Germinal center (tissue), 1 donor: ENCODE results near the gene PARM1.

Experiments
- DNase-seq: peaks from one replicate; pipeline ENCODE4 v3.0.0; 2012; ENCODE audit warnings: mixed read lengths, low spot score

Gene PARM1, protein sequence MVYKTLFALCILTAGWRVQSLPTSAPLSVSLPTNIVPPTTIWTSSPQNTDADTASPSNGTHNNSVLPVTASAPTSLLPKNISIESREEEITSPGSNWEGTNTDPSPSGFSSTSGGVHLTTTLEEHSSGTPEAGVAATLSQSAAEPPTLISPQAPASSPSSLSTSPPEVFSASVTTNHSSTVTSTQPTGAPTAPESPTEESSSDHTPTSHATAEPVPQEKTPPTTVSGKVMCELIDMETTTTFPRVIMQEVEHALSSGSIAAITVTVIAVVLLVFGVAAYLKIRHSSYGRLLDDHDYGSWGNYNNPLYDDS

DNA sequence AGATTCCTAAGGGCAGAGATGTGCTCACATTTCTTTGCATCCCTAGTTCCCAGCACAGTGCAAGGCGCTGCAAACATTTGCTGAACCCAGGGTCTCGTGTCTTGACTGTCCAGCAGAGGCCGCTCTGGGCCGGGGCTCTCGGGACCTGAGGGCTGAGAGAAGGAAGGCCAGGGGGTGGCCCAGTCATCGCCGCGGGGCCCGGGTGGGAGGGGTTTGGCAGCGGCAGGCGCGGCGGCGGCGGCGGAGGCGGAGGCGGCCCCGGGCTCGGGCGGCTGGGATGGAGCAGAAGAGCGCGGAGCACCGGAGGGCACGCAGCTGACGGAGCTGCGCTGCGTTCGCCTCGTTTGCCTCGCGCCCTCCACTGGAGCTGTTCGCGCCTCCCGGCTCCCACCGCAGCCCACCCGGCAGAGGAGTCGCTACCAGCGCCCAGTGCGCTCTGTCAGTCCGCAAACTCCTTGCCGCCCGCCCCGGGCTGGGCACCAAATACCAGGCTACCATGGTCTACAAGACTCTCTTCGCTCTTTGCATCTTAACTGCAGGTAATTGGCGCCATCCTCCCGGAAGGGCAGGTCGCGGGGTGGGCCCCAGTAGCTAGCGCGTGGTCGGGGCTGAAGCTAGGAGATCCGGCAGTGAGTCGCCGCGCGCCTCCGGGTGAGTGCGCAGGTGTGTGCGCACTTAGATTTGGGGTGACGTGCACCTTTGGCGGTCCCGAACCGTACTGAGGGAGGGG, at the start of gene PARM1:
PARM1 (plus strand) TSS at position 285 of the 730 bp plus-strand sequence; CDS start at position 497, 212 bp downstream.
- peak; percentile 88 for DNase-seq

DNA sequence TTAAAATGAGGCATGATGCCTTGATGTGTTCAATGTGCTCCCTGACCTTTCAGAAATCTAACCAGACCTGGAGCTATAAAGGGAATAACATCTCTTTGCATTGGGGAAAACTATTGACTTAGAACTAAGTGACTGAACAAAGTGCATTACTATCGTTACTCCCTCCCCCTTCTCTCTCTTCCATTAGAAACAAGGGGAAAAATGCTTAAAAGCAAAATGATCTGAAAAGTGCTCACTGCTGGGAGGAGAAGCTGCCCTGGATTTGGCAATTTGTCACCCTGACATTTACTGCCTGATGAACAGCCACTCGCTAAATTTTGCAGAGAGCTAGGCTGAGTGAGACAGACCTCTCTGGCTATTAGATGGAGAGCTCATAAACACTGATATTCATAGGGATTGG, 48.6 kb upstream of the PARM1 start:
- no peak for DNase-seq

DNA sequence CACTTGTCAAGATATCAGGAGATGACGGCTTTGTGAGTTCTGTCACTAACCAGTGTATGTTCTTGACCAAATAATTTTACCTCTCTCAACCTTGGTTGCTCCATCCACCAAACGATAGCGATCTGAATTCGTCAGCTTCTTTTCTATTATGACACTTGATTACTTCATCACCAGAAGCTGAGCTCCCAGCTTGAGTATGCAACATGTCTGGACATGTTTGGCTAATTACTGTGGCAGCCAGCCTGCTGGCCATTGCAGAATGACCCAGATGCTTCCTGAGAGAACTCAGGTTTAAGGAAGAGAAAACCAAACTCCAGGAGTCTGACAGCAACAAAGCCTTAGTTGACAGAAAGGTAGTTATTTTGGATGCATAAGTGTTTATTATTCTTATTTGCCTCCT, 46.4 kb upstream of the PARM1 start:
- DNase-seq: no peak

DNA sequence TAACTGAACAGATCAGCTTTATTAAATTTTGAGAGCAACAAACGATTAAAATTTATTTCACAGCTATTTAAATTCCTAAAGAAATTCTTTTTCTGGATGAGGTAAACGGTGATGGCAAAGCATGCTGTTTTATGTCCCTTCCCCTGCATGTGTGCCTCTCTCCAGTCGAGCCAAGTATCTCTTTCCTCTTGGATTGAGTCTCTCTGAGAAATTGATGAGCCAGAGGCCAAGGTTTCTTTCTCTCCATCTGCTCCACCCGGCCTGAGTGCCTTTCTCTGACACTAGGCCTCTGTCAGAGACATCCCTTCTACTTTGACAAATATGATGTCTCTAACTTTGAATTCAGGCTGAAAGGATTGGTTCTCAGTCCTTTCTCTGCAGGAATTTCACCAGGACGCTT, 42.6 kb upstream of the PARM1 start:
- DNase-seq: no peak

DNA sequence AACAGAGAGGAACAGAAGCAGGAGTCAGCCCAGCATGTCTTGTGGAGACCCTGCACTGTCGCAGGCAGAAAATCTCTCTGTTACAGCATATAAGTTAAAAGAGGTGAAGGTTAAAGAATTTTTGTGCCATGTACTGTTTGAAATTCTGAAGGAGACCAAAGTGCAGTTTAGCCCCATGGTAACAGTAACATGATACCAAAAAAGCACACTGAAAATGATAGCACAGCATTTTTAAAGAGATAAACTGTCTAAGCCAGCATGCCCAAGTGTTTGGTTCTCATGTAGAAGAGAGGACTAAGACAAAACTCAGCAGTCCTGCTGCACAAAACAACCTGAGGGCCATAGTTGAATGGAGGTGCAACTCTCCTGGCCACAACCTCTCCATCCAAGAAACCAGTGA, 41.9 kb upstream of the PARM1 start:
- DNase-seq: no peak

DNA sequence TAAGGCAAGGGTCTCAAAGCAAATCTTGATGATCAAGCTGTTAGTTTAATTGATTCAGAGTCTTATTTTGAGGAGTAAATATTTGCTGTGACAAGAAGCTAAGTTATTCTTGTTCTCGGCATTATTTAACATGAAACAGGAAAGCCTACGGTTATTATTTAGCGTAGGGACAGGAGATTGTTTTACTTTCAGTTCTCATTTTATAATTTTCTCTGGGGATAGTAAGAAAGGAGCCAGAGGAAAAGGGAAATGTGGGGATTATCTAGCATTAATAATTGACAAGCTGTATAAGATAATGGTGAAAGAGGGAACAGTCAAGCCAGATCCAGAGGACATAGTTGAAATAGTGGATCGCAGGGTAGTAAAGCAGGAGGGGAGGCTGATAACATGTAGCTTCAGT, 39.7 kb upstream of the PARM1 start:
- DNase-seq: no peak

DNA sequence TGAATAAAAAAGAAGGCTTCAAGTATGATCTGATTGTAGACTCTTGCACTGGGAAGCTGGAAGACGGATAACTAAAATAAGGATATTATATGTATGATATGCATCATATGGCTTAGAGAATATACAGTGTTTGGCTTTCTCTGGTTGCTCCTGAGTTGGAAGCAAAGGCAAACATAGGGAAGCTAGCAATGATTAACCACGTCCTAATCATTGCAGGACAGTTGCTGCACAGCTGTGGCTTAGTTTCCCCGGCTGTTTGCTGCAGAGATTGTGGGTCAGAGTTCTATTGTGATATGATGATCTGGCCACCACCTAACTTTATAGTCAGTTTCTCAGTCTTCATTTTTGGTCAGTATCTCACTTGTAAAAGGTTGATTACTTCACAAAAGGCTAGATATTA, 36.3 kb upstream of the PARM1 start:
- no peak for DNase-seq

DNA sequence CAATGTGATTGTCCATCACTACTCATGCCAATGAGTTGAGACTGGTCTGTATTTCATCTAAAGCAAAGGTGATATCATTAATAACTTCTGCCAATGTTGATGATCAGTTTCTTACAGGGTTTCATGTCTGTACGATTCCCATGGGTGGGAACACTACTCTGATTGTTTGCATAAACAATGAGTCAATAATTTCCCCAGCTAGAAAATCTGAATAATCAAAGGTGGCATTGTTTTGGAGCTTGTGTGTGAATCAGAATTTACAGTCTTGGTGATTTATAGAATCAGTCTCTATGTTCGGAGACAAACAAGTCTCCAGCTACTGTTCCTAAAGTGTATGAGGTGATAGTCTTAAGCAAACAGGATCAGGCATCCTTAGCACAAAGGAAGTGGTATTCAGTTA, 35.5 kb upstream of the PARM1 start:
- DNase-seq: no peak

DNA sequence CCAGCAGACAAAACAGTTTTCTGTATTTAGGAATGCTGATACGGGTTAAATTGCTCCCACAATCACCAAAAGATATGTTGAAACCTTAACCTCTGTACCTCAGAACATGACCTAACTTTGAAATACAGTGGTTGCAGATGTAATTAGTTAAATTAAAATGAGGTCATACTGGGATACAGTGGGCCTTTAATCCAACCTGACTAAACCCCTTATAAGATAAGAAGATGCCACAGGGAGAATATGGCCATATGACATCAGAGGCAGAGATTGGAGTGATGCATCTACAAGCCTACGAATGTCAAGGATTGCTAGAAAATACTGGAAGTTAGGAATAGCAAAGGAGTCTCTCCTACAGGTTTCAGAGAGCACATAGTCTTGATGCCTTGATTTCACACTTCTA, 32.1 kb upstream of the PARM1 start:
- no peak for DNase-seq

DNA sequence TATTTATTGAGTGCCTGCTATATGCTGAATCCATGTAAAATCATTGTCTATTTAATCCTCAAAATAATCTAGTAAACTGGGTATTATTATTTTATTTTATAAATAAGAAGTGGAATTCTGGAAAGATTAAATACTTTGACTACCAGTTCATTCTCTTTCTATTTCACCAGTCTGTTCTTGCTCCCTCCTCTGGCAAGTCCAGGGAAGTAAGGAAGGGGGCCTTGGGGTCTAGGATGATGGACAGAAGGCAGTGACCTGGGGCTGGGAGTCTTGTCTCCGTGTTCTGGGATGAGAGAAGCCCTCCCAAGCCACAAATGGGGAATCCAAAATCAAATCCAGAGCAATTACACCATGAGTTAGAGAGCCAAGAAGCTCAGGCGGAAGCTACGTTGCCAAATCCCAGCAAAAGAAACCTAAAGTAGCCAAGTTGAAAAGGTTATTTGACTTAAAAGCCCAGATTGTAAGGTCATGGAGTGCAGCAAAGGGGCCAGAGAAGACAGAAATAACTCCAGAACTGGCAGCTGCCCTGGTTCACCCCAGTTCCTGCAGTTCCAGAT, 28.3 kb upstream of the PARM1 start:
- DNase-seq: no peak

DNA sequence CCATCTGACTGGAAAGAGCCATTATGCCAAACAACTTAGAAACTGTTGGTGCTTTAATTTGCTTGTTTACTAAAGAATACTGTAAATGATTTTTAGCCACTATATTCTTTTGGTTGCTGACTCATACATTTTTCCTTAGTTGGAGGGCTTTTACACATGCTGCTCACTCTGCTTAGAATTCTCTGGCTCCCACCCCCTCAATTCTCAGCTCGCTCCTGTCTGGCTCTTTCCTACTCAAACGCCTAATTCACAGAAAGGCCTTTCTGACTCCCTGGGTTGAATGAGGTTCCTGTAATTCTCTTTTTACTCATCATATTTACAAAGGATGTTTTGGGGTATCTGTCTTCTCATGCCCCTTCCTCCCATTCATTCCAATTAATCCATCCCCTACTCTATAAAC, 26.1 kb upstream of the PARM1 start:
- DNase-seq: no peak

DNA sequence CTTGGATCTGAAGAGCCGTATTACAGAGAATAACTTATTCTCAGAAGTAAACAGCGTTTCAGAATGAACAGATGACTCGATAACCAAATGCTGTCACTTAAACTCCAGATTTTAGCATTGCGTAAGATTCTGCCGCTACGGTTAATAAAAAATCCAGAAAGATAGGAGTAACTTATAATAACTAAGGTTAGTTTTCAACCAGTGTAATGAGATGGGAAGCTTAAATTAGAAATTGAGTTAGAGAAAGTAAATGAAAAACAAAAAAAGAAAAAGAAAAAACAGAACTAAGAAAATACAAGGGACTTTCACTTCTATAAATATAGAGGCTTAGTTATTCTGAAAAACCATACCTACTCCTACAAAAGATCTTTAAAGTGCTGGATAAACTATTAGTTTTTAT, 13.1 kb upstream of the PARM1 start:
- no peak for DNase-seq

DNA sequence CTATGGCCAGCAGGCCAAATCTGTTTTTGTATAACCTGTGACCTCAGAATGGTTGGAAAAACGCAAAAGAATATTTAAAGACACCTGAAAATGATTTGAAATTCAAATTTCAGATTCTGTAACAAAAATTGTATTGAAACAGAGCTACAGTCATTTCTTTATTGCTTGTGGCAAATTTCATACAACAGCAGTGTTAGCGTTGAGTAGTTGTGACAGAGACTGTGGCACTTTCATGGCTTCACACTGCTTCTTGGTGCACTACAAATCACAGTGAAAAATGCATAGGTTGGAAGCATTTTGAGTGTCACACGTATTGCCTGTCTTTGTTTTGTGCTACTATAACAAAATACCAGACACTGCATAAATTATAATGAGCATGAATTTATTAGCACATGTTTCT, 12.2 kb upstream of the PARM1 start:
- DNase-seq: no peak

DNA sequence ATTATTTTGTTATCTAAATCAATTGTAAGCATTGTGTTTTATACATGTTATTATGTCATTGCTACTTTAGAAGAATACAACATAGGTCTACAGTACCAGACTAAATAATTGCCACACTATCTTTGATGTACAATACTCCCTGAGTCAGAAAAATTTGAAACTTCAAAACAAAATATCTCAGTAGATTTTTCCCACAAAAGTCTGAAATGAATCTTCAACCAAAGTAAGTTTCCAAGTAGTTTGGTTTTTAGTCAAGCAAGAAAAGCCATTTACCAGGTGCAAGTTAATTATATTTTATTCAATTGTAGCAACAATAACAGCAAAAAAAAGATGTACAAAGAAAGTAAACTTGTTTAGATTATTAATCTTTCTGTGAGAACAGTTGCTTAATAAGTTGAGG, 11.4 kb upstream of the PARM1 start:
- DNase-seq: no peak

DNA sequence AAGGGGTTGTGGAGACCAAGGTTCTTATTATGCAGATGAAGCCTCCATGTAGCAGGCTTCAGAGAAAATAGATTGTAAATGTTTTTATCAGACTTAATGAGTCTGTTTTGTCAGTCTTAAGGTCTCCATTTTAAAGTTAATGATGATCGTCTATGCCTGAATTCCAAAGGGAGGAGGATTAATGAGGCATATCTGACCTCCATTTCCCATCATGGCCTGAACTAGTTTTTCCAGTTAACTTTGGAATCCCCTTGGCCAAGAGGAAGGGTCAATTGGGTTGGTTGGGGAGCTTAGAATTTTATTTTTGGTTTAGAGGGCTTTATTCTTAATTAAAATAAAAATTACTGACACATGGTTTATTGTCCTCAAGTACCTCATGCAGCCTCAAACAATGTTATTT, 6.9 kb upstream of the PARM1 start:
- no peak for DNase-seq

DNA sequence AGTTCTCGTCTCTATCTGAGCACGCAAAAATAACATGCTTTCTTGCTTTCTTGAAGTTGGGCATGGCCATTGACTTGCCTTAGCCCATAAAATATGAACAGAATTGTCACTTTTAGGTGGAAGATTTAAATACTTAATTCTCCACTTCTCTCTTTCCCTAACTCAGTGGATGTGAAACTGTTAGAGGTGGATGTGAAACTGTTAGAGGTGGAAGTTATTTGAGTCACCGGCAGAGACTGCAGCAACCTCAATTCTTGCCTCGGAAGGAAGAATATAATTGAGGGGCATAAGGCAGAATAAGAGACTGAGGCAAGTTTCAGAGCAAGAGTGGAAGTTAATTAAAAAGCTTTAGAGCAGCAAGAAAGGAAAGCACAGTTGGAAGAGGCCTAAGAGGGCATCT, 2.8 kb upstream of the PARM1 start:
- peak; percentile 40 for DNase-seq

DNA sequence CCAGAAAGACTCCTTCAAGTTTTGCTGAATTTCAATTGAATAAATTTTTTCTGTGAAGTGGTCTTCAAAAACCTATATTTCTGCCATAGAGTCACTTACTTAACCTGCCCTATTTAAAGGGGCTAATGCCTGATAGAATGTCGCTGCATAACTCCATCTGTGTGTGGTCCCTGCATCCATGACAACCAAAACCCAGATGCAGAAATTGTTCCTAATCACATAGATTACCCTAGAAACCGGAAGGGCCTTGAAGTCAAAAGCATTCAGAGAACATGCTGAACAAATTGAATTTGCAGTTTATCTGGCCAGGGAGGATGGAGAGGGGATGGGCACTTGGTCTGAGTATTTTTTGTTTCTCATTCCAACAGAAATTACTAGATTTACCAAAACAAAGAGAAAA, 1.5 kb upstream of the PARM1 start:
- no peak for DNase-seq

DNA sequence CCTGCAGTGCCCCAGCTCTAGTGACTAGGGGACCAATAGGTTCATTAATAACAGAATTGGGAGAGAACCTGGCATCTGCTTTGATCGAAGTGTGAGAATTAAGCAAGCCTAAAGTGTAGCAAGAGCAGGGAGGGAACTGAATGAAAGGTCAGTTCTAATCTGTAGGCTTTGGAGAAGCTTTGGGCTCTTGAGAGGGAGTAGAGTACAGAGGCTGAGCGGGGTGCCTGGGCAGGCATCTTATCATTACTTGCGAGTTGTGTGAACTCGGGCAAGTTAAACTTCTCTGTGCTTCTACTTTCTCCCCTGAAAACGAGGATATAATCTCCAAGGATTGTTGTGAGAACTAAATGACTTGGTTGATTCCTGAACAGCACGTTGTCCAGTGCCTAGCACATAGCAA, 906 bp upstream of the PARM1 start:
- no peak for DNase-seq

DNA sequence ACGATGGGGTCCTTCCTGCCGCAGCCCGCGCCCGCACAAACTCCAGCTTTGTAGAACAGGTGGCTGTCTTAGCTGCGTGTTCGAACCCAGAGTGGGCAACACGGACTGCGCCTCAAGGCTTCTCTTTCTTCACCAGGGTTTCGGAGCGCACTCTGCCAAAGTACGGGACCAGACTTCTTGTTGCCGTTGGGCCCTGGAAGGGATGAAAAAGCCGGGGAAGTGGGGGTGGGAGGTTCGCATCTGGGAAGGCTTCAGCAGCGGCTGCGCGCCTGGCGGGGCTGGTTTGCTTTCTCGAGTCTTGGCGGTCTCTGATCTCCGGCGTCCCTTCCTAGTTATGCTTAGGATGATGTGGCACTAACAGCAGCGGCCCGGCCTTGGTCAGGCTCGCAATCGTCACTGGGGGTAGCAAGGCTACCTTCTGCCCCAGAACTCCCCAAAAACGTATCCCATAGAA, 673 bp downstream of the PARM1 start:
- DNase-seq: peak; percentile 21

DNA sequence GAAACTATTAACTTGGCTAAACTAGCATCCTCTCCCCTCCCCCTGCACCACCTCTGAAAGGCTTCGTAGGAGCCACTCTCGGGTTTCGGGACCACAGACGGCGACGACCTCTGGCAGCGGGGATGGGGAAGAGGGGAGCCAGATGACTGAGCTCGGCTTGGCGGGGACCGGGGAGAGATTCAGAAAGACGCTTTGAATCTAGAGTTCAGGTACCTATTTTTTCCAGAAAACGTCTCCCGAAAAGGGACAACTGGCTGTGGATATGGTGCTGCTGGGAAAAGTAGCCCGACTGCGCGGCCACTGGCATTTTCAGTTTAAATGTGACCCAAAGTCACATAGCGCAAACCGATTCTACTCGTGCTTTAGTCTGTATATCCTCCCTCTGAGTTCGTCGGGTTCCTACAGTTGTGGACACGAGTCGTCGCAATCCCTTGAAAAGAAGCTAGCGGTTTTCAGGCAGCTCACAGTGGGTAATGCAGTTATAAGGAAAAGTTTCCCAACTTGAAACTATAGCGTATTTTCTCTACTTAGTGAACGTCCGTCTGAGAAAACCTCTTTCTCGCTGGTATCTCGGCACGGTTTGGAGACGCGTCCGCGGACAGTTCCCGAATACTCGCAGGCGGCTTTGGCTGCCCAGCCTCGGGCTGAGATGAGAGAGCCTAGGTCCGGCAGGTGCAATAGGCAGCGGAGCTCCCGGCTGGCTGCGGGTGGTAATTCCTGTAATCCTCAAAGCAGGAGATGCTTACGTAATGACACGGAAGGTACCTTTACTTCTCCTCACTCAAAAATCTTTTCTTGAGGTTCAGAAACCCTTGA, 1.3 kb downstream of the PARM1 start:
- DNase-seq: peak; percentile 24

DNA sequence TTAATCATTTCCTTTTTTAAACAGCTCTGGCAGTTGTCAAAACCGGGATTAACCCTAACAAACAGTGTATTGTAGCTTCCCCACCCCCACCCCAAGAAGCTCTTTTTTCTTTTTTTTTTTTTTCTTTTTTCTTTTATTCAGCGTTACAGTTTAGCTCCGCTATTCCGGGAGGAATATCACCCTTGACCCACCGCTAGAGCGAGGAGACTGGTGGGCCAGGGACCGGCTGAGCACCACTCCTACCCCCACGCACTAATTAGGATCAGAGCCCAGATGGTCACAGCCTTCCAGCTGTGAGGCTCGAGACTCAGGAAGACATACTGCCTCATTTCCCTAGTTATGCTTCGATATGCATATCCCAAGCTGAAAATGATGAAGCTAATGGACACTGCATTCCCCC, 2.0 kb downstream of the PARM1 start:
- DNase-seq: no peak

DNA sequence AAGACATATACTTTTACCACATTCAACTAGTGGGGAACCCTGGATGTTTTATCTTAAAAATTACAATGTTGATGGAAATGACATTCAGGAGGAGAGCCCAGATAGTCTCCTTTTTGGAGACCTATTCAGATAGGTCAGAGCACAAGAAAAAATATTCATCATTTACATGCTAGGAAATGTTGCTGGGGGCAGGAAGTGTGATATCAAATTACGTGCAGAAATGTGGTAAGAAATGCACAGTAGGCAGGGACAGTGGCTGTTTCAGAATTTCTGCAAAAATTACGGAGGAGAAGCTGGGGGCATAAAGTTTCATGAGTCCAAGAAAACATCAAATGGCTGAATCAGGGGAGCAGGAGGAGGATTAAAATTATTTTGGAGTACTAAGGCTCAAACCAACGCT, 8.2 kb downstream of the PARM1 start:
- DNase-seq: no peak
